Endothelial cell of umbilical vein (primary cell): ENCODE measurements around the gene VGLL4. TPM values are rescaled to one million over a fixed set of nuclear protein-coding genes. Genes with fewer than 3 reads are reported as not detected.

Experiments
- BruUV-seq: library from RNA; stranded (reverse); fragments of 400-500 nt; replicated peaks from 2 replicates; lab custom pipeline; 2021; lab: Mats Ljungman, UMichigan
- CTCF ChIA-PET: fragments of 300-600, 350-600 bp; sonication (Branson Sonifier 250); formaldehyde crosslinking; loops from one replicate; lab custom pipeline; 2021; ENCODE audit warnings: antibody characterized with exemption, inconsistent platforms; lab: Charles Lee
- POLR2A ChIA-PET: fragments of 300-600, 350-600 bp; sonication (Branson Sonifier 250); formaldehyde crosslinking; loops from one replicate; lab custom pipeline; 2021; ENCODE audit warnings: antibody characterized with exemption, inconsistent platforms; lab: Charles Lee
- DNase-seq: peaks from one replicate; pipeline ENCODE4 v3.0.0-alpha.2; 2011; ENCODE audit warnings: low read depth, low spot score
- FAIRE-seq: peaks from 2 replicates; lab custom pipeline; 2011; peaks lifted over from hg19 to GRCh38; lab: Jason Lieb, UNC
- H2AFZ ChIP-seq: 2 replicates; pipeline ENCODE4 v1.6.0; 2012; ENCODE audit warnings: low read depth, low read length, control low read depth, inconsistent platforms
- H3K27ac ChIP-seq: 2 replicates; pipeline ENCODE4 v1.5.1; 2011; ENCODE audit warnings: low read depth, mild to moderate bottlenecking, control low read depth, low read length, moderate library complexity; ENCODE audit not compliant: insufficient read depth
- H3K27me3 ChIP-seq, 2 experiments: 2 replicates each; pipeline versions ENCODE4 v1.6.0 to v1.6.1; 2011; ENCODE audit warnings: low read length in 2 of 2, mixed read lengths in 1 of 2; ENCODE audit not compliant: control insufficient read depth in 2 of 2, insufficient read depth in 2 of 2
- H3K36me3 ChIP-seq, 2 experiments: 2 replicates in 1 of 2; 3 replicates in 1 of 2; pipeline ENCODE4 v1.5.1; 2011; ENCODE audit warnings: low read length in 2 of 2, mild to moderate bottlenecking in 1 of 2, moderate library complexity in 1 of 2; ENCODE audit not compliant: control insufficient read depth in 2 of 2, insufficient read depth in 2 of 2; ENCODE audit errors: extremely low read depth in 1 of 2
- H3K4me1 ChIP-seq: 3 replicates; pipeline ENCODE4 v1.5.1; 2011; ENCODE audit warnings: mild to moderate bottlenecking, low read length; ENCODE audit not compliant: control insufficient read depth, insufficient read depth; ENCODE audit errors: extremely low read depth
- H3K4me2 ChIP-seq: 2 replicates; pipeline ENCODE4 v1.6.1; 2011; ENCODE audit warnings: low read length, control low read depth, mixed read lengths; ENCODE audit not compliant: insufficient read depth
- H3K4me3 ChIP-seq, 3 experiments: fragments of 200-600 bp in 1 of 3; sonication (generic), shearing (Covaris generic) in 1 of 3; replicated peaks in 1 of 3; 2 replicates each; pipeline ENCODE4 v1.5.1; 2011 to 2016; ENCODE audit warnings: control low read depth in 3 of 3, low read length in 3 of 3, mild to moderate bottlenecking in 2 of 3, inconsistent platforms in 1 of 3, low read depth in 1 of 3, moderate library complexity in 1 of 3; ENCODE audit not compliant: insufficient read depth in 1 of 3
- H3K79me2 ChIP-seq: 2 replicates; pipeline ENCODE4 v1.6.0; 2012; ENCODE audit warnings: low read length, inconsistent platforms; ENCODE audit not compliant: control insufficient read depth, insufficient read depth
- H3K9ac ChIP-seq: replicated peaks from 2 replicates; pipeline ENCODE3; 2011; ENCODE audit warnings: low read length, control low read depth; ENCODE audit not compliant: insufficient read depth; ENCODE audit errors: extremely low read depth
- H3K9me1 ChIP-seq: replicated peaks from 3 replicates; pipeline ENCODE4 v1.6.0; 2011; ENCODE audit warnings: mild to moderate bottlenecking, low read length; ENCODE audit not compliant: control insufficient read depth, insufficient read depth; ENCODE audit errors: extremely low read depth
- H3K9me3 ChIP-seq: replicated peaks from 2 replicates; pipeline ENCODE4 v1.5.1; 2012; ENCODE audit warnings: low read length, inconsistent platforms; ENCODE audit not compliant: control insufficient read depth, insufficient read depth
- H4K20me1 ChIP-seq: replicated peaks from 2 replicates; pipeline ENCODE3; 2011; ENCODE audit warnings: mild to moderate bottlenecking, low read length; ENCODE audit not compliant: control insufficient read depth, insufficient read depth; ENCODE audit errors: extremely low read depth
- CTCF ChIP-seq, 2 donors: IDR thresholded peaks; 1 replicate in 1 of 2; 2 replicates in 1 of 2; pipeline ENCODE4 v1.5.1; 2011; ENCODE audit warnings: low read length in 2 of 2, mild to moderate bottlenecking in 2 of 2, moderate library complexity in 2 of 2, control low read depth in 1 of 2, inconsistent platforms in 1 of 2, low read depth in 1 of 2; ENCODE audit not compliant: insufficient read depth in 1 of 2; ENCODE audit errors: extremely low read depth in 1 of 2
- FOS ChIP-seq: IDR thresholded peaks from 2 replicates; pipeline ENCODE4 v1.6.1; 2011; ENCODE audit warnings: mild to moderate bottlenecking, low read length, moderate library complexity, borderline replicate concordance; ENCODE audit not compliant: insufficient read depth
- GATA2 ChIP-seq: IDR thresholded peaks from 2 replicates; pipeline ENCODE4 v1.7.0; 2011; ENCODE audit warnings: low read depth, mild to moderate bottlenecking, moderate library complexity, mixed read lengths, low read length; ENCODE audit not compliant: insufficient read length, insufficient read depth
- JUN ChIP-seq: IDR thresholded peaks from 2 replicates; pipeline ENCODE4 v1.6.1; 2011; ENCODE audit warnings: borderline replicate concordance, low read depth; ENCODE audit not compliant: insufficient read length, insufficient read depth
- MAX ChIP-seq: IDR thresholded peaks from 2 replicates; pipeline ENCODE4 v1.6.1; 2011; ENCODE audit not compliant: insufficient read depth, insufficient read length
- MYC ChIP-seq: IDR thresholded peaks from one replicate; pipeline ENCODE4 v1.6.1; 2011; ENCODE audit warnings: mild to moderate bottlenecking, low read depth, low read length
- POLR2AphosphoS5 ChIP-seq: IDR thresholded peaks from 2 replicates; pipeline ENCODE4 v1.6.1; 2012; ENCODE audit warnings: low read depth, mild to moderate bottlenecking, control low read depth, low read length, moderate library complexity; ENCODE audit not compliant: insufficient read depth
- dilution Hi-C: fragments of 300-500 bp; cut with MboI; formaldehyde crosslinking; loops from one replicate; pipeline ENCODE4 v1.15.0; 2019; ENCODE audit warnings: low sequenced_read_pairs; ENCODE audit not compliant: extremely low pct_ligation_motif_present
- intact Hi-C: fragments of 100-400 bp; cut with micrococcal nuclease; formaldehyde crosslinking; loops from one replicate; pipeline ENCODE4 v1.10.0; 2022
- polyA plus RNA-seq, 4 experiments: library from polyadenylated mRNA; depleted of rRNA in 3 of 4; stranded (reverse) in 3 of 4; unstranded in 1 of 4; fragments of >200 nt; gene quantifications; 2 replicates each; pipeline versions ENCODE4 v1.2.1 to v1.2.3, GENCODE V29; 2011 to 2012; ENCODE audit warnings: missing spikeins in 1 of 4
- total RNA-seq: library from RNA; stranded (reverse); gene quantifications from 2 replicates; pipeline ENCODE4 v1.2.3, GENCODE V29; 2021

The VGLL4 gene
- total and polyA plus RNA-seq, 2 donors (not counting 3 experiments of a cell fraction or from before 2014, with no cell fraction given), result 67.0 to 78.9 TPM

- Histone ChIP-seq H3K27me3 (no peaks in the 10 kb centered on the region), H3K9ac (no peak overlapping the region), H3K9me1 (no peaks in the 10 kb centered on the region), H3K36me3 (peaks cover 8 to 37% of the 10 kb centered on the region in 2 experiments), H3K27ac (peak overlapping the region; percentile 46), H2AFZ (no peak overlapping the region), H3K79me2 (peaks cover 74% of the 10 kb centered on the region), H3K4me1 (peaks cover 48% of the 10 kb centered on the region), H4K20me1 (peaks cover 4% of the 10 kb centered on the region), H3K9me3 (no peaks in the 10 kb centered on the region), H3K4me3 (no peak overlapping the region), H3K4me2 (no peak overlapping the region)
- dilution Hi-C loops (no loop called here), intact Hi-C loops (loop anchor here (1.0 to 2.0 kb wide), 6 partner anchors 9 to 180 kb away; partner anchors contain the start of gene VGLL4)
- no peak for TF ChIP-seq MYC
- no peak for TF ChIP-seq GATA2
- no peak for TF ChIP-seq MAX
- no peak for TF ChIP-seq FOS
- DNase-seq (no peak), FAIRE-seq (peak; percentile 18)
- ChIA-PET POLR2A (interaction anchor here (0.6 to 0.7 kb wide), 2 partner anchors 81 to 88 kb away, joined by 5 to 10 read pairs; no protein-coding TSS in a partner anchor), CTCF (interaction anchor here (1.3 to 2.4 kb wide), 3 partner anchors 85 to 180 kb away, joined by 4 to 20 read pairs (median 9); partner anchors contain the start of gene VGLL4)
- BruUV-seq, result no TSS peak
Observed at GRCh38 chr3:11558918-11559815, 84.5 kb downstream of the VGLL4 start.

GRCh38 chr3:11558411-11558903, 85.3 kb downstream of the VGLL4 start:
- peaks cover 51% of the 10 kb centered on the region for H3K4me1 ChIP-seq
- FAIRE-seq, result no peak
- no peaks in the 10 kb centered on the region for H3K9me1 ChIP-seq
- no TSS peak for BruUV-seq
- H3K9me3 ChIP-seq, result no peaks in the 10 kb centered on the region
- peaks cover 68% of the 10 kb centered on the region for H3K79me2 ChIP-seq
- no peak overlapping the region for H3K4me2 ChIP-seq
- ChIA-PET CTCF (interaction anchor here (2.4 kb wide), 1 partner anchor 179 kb away, joined by 20 read pairs; no protein-coding TSS in a partner anchor), POLR2A (interaction anchor here (0.6 to 1.5 kb wide), 3 partner anchors 10 to 88 kb away, joined by 3 to 10 read pairs (median 5); no protein-coding TSS in a partner anchor)
- DNase-seq, result no peak
- intact Hi-C loops (loop anchor here (1.0 to 2.0 kb wide), 6 partner anchors 10 to 180 kb away; partner anchors contain the start of gene VGLL4), dilution Hi-C loops (no loop called here)
- no peak overlapping the region for H2AFZ ChIP-seq
- H3K27me3 ChIP-seq, result no peaks in the 10 kb centered on the region
- H3K27ac ChIP-seq, result peak overlapping the region; percentile 78
- no peak overlapping the region for H3K9ac ChIP-seq
- H3K4me3 ChIP-seq, result no peak overlapping the region
- H3K36me3 ChIP-seq, result peaks cover 4 to 36% of the 10 kb centered on the region in 2 experiments
- H4K20me1 ChIP-seq, result peaks cover 4% of the 10 kb centered on the region
- TF ChIP-seq MAX, result no peak
- TF ChIP-seq FOS, result no peak
- TF ChIP-seq CTCF (IDR thresholded peaks at IDR 0.05; ENCODE audit: extremely low read depth in 1 of 2, insufficient read depth in 1 of 2, low read depth in 1 of 2, low read length in 2 of 2), result no peak
- no peak for TF ChIP-seq JUN
- no peak for TF ChIP-seq MYC
- no peak for TF ChIP-seq POLR2AphosphoS5
